Esophagus squamous epithelium (tissue), 4 donors: Measurements from ENCODE around the gene AHDC1.

ENCODE experiments used
- POLR2A ChIP-seq, 4 donors: fragments of 450-650 bp; IDR thresholded peaks; one replicate each; pipeline ENCODE4 v1.6.1; 2017; ENCODE audit warnings: antibody characterized with exemption in 4 of 4, mild to moderate bottlenecking in 4 of 4, moderate library complexity in 3 of 4
- TF ChIP-seq, protein P1 (sequence below), 6 experiments: fragments of 450-650 bp in 4 of 6; fragments of 200-600 bp in 2 of 6; sonication (generic) in 2 of 6; IDR thresholded peaks; one replicate each; pipeline ENCODE4 v1.5.1; 2016 to 2019; ENCODE audit warnings: antibody characterized with exemption in 6 of 6, mild to moderate bottlenecking in 4 of 6, moderate library complexity in 4 of 6

DNA sequence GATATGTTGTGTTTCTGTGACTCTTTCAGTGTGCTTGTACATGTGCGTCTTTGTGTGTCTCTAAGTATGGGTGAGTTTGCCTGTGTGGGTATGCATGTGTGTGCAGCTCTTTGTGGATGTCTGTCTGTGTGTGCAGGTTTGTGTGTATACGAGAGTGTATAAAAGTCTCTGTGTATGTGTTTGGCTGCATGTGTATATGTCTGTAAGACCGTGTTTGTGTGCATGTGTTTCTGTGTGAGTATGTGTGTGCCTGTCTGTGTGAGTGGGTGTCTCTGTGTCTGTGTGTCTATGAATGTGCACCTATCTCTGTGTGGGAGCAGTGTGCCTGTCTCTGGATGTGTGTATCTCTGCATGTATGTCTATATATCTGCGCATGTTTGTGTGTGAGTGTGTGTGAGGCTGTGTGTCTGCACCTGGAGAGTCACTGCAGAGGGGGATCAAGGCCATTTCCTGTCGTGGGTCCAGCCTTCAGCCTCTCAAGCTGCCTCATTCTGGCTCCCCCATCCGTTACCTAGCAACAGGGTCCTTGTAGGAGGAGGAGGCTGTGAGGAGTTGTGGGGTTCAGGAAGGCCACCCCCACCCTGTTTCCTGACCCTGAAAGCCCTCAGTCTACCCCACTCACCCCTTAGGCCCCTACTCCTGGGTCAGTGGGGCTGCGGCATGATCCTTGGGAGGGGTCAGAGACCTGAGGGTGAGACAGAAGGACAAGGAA is 20.7 kb upstream of the AHDC1 start:
- TF ChIP-seq, protein P1, sequence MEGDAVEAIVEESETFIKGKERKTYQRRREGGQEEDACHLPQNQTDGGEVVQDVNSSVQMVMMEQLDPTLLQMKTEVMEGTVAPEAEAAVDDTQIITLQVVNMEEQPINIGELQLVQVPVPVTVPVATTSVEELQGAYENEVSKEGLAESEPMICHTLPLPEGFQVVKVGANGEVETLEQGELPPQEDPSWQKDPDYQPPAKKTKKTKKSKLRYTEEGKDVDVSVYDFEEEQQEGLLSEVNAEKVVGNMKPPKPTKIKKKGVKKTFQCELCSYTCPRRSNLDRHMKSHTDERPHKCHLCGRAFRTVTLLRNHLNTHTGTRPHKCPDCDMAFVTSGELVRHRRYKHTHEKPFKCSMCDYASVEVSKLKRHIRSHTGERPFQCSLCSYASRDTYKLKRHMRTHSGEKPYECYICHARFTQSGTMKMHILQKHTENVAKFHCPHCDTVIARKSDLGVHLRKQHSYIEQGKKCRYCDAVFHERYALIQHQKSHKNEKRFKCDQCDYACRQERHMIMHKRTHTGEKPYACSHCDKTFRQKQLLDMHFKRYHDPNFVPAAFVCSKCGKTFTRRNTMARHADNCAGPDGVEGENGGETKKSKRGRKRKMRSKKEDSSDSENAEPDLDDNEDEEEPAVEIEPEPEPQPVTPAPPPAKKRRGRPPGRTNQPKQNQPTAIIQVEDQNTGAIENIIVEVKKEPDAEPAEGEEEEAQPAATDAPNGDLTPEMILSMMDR (IDR thresholded peaks at IDR 0.05) = no peak
- TF ChIP-seq POLR2A (IDR thresholded peaks at IDR 0.05) = no peak
